HepG2 (cell line): ENCODE data around the gene LIME1.

Experiments used
- ATF7-NPFF ChIP-seq: sonication (generic); formaldehyde crosslinking; IDR thresholded peaks from 2 replicates; pipeline ENCODE4 v1.8.1; 2023; ENCODE audit warnings: mild to moderate bottlenecking, low read depth, missing genetic modification reagents, moderate library complexity
- CTCF ChIP-seq: sonication (generic); formaldehyde crosslinking; IDR thresholded peaks from 2 replicates; pipeline ENCODE4 v1.5.0; 2020; ENCODE audit warnings: mild to moderate bottlenecking, missing genetic modification reagents, moderate library complexity
- ETV6 ChIP-seq: sonication (generic); formaldehyde crosslinking; conservative IDR thresholded peaks from 2 replicates; pipeline ENCODE4 v1.4.0; 2020; ENCODE audit warnings: missing genetic modification reagents
- MATR3 ChIP-seq: sonication (generic); formaldehyde crosslinking; IDR thresholded peaks from 2 replicates; pipeline ENCODE4 v1.4.0; 2020; ENCODE audit warnings: missing genetic modification reagents
- MBD4 ChIP-seq: IDR thresholded peaks from 2 replicates; pipeline ENCODE4 v1.6.1; 2012; ENCODE audit warnings: low read length, inconsistent platforms, borderline replicate concordance
- MYC ChIP-seq: sonication (generic); formaldehyde crosslinking; IDR thresholded peaks from 2 replicates; pipeline ENCODE4 v1.9.0; 2021; ENCODE audit warnings: missing genetic modification reagents, borderline replicate concordance
- NCOA5 ChIP-seq: sonication (generic); formaldehyde crosslinking; IDR thresholded peaks from 2 replicates; pipeline ENCODE4 v1.4.0; 2020; ENCODE audit warnings: missing genetic modification reagents
- SALL2 ChIP-seq: sonication (generic); formaldehyde crosslinking; IDR thresholded peaks from 2 replicates; pipeline ENCODE4 v1.8.1; 2023; ENCODE audit warnings: mild to moderate bottlenecking, missing genetic modification reagents, inconsistent platforms
- TBX2 ChIP-seq: sonication (generic); formaldehyde crosslinking; IDR thresholded peaks from 2 replicates; pipeline ENCODE4 v1.5.0; 2020; ENCODE audit warnings: missing genetic modification reagents, mild to moderate bottlenecking, borderline replicate concordance
- YY1 ChIP-seq: IDR thresholded peaks from 2 replicates; pipeline ENCODE4 v1.6.1; 2011; ENCODE audit warnings: low read length, low read depth, moderate library complexity, mild to moderate bottlenecking; ENCODE audit not compliant: insufficient read depth, insufficient replicate concordance
- ZBTB42 ChIP-seq: sonication (generic); formaldehyde crosslinking; IDR thresholded peaks from 2 replicates; pipeline ENCODE4 v1.5.0; 2020; ENCODE audit warnings: mild to moderate bottlenecking, missing genetic modification reagents
- ZC3H4 ChIP-seq: sonication (generic); formaldehyde crosslinking; IDR thresholded peaks from 2 replicates; pipeline ENCODE4 v1.4.0; 2020; ENCODE audit warnings: missing genetic modification reagents, borderline replicate concordance
- ZNF296 ChIP-seq: sonication (generic); formaldehyde crosslinking; conservative IDR thresholded peaks from 2 replicates; pipeline ENCODE4 v1.5.0; 2020; ENCODE audit warnings: mild to moderate bottlenecking, missing genetic modification reagents
- TF ChIP-seq, protein P1 (sequence below): IDR thresholded peaks from 2 replicates; pipeline ENCODE4 v1.6.1; 2016; ENCODE audit warnings: low read depth, missing genetic modification reagents, missing compliant biosample characterization

- TF ChIP-seq MBD4: no peak
- no peak for TF ChIP-seq ZC3H4
- no peak for TF ChIP-seq MYC (CRISPR knock-in tag)
- TF ChIP-seq SALL2: no peak
- TF ChIP-seq CTCF: no peak
- TF ChIP-seq MATR3 (CRISPR knock-in tag): no peak
- no peak for TF ChIP-seq ETV6 (CRISPR knock-in tag)
- TF ChIP-seq YY1: no peak
- TF ChIP-seq ZBTB42 (CRISPR knock-in tag): no peak
- no peak for TF ChIP-seq TBX2
- TF ChIP-seq, protein P1, sequence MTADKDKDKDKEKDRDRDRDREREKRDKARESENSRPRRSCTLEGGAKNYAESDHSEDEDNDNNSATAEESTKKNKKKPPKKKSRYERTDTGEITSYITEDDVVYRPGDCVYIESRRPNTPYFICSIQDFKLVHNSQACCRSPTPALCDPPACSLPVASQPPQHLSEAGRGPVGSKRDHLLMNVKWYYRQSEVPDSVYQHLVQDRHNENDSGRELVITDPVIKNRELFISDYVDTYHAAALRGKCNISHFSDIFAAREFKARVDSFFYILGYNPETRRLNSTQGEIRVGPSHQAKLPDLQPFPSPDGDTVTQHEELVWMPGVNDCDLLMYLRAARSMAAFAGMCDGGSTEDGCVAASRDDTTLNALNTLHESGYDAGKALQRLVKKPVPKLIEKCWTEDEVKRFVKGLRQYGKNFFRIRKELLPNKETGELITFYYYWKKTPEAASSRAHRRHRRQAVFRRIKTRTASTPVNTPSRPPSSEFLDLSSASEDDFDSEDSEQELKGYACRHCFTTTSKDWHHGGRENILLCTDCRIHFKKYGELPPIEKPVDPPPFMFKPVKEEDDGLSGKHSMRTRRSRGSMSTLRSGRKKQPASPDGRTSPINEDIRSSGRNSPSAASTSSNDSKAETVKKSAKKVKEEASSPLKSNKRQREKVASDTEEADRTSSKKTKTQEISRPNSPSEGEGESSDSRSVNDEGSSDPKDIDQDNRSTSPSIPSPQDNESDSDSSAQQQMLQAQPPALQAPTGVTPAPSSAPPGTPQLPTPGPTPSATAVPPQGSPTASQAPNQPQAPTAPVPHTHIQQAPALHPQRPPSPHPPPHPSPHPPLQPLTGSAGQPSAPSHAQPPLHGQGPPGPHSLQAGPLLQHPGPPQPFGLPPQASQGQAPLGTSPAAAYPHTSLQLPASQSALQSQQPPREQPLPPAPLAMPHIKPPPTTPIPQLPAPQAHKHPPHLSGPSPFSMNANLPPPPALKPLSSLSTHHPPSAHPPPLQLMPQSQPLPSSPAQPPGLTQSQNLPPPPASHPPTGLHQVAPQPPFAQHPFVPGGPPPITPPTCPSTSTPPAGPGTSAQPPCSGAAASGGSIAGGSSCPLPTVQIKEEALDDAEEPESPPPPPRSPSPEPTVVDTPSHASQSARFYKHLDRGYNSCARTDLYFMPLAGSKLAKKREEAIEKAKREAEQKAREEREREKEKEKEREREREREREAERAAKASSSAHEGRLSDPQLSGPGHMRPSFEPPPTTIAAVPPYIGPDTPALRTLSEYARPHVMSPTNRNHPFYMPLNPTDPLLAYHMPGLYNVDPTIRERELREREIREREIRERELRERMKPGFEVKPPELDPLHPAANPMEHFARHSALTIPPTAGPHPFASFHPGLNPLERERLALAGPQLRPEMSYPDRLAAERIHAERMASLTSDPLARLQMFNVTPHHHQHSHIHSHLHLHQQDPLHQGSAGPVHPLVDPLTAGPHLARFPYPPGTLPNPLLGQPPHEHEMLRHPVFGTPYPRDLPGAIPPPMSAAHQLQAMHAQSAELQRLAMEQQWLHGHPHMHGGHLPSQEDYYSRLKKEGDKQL (CRISPR knock-in tag): no peak
- TF ChIP-seq ATF7-NPFF (CRISPR knock-in tag): no peak
- TF ChIP-seq ZNF296 (CRISPR knock-in tag): no peak
- no peak for TF ChIP-seq NCOA5
These were observed 32.4 kb downstream of the LIME1 start for GRCh38 chr20:63768591-63769515.
